Prostate gland (tissue), 2 donors: ENCODE results near the gene SHISA7.

Experiments
- CTCF ChIP-seq, 4 experiments: fragments of 200-600 bp in 2 of 4; fragments of 450-650 bp in 2 of 4; sonication (generic) in 2 of 4; IDR thresholded peaks; 1 replicate in 3 of 4; 2 replicates in 1 of 4; pipeline ENCODE4 v1.5.1; 2016 to 2019; ENCODE audit warnings: antibody characterized with exemption in 4 of 4, mild to moderate bottlenecking in 2 of 4, moderate library complexity in 2 of 4
- POLR2A ChIP-seq: fragments of 450-650 bp; IDR thresholded peaks from one replicate; pipeline ENCODE4 v1.6.1; 2016; ENCODE audit warnings: antibody characterized with exemption, mild to moderate bottlenecking
- POLR2AphosphoS5 ChIP-seq: sonication (generic); formaldehyde crosslinking; IDR thresholded peaks from one replicate; pipeline ENCODE4 v1.6.1; 2017; ENCODE audit warnings: antibody characterized with exemption

GRCh38 chr19:55476100-55476775 is 33.1 kb upstream of the SHISA7 start, which contains the start of gene ZNF628:
- TF ChIP-seq CTCF (IDR thresholded peaks at IDR 0.05) = no peak
- TF ChIP-seq POLR2AphosphoS5 = peak; percentile 89
- TF ChIP-seq POLR2A = peak; percentile 63
